Activated gamma-delta T cell treated with anti-CD3 and anti-CD28 coated beads, Interleukin-2, amount 50 U/mL, for 16 hours (primary cell): ENCODE results near the gene VPS13C.

Experiments
- DNase-seq: peaks from one replicate; pipeline ENCODE4 v3.0.0-alpha.2; 2020; ENCODE audit warnings: low read depth

Gene VPS13C

DNA sequence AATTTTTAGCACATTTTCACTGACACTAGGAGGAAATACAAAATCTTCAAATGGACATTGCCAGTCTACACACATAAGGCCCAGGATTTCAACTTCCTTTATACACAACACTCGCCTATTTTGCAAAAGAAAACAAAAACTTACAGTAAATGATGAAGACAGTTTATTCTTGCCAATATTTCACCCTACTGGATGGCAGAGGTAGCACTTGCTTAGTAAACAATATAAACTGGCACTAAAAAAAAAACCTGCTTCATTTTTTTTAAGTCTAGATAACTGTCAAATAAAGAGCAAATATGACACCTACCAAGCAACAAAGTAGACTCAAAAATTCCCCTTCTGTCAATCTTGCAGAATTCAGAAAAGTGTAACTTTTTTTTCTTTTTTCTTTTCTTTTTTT is 204.0 kb downstream of the VPS13C start:
- no peak for DNase-seq

DNA sequence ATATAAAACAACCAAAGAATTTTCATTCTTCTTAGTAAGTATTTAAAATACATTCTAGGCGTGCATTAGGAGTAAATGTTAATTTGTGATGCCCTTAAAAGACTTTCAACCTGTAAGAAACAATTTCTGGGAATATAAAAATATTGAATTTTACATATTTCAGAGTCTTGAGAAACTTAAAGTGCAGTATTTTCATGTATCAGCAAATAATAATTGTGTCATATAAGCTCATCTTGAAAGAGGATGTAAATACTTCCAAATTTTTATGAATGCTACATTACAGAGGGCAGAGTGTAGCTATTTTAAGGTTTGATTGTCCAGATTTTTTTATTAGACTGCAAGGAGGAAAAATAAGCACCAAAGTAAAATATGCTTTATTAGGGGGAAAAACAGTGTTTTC is 207.1 kb downstream of the VPS13C start:
- no peak for DNase-seq

DNA sequence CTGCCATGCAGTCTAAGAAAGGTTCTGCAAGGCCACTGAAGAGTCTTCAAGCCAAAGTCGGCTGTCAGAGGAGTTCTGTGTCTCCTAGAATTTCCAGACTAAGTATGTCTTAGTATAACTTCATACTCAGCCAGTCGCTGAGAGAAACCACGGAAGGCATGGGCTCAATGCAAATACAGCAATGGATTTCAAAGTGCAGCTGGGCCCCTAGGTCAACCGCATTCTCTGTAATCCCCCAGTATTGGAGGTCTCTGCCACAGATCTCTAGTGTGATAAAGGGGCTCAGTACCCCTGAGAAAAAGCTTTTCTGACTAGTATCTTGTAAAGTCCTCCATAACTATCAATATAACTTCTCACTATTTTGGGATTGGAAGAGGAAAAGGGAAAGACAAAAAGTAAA is 208.3 kb downstream of the VPS13C start:
- DNase-seq = no peak

DNA sequence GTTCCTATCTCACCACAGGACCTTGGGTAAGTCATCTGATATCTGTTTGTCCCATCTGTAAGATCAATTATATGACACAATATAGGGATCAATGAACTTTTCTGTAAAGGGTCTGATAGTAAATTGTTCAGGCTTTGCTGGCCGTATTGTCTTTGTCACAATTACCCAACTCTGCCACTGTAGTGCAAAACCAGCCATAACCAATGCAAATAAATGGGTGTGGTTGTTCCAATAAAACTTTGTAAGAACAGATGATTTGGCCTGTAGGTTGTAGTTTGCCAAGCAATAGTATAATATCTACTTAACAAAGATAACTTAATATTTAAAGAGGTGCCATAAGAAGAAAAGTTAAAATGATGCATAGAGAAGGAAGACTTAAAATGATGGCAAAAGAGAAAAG is 210.8 kb downstream of the VPS13C start:
- DNase-seq = no peak

DNA sequence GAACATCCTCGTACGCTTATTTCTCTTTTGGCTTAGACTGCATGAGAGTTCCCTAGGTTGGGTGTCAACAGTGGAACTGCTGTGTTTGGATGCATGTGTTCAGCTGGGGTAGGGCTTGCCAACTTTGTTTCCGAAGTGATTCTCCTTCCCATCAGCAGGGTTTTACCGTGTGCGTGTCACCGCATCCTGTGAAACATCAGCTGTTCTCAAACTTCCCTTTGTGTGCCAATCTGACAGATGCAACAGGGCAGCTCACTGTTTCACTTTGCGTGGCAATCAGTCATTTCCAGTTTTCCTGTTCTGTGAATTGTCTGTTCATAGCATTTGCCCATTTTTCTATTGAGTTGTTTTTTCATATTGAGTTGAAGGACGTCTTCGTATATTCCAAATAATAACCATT is 218.8 kb downstream of the VPS13C start:
- DNase-seq = no peak

DNA sequence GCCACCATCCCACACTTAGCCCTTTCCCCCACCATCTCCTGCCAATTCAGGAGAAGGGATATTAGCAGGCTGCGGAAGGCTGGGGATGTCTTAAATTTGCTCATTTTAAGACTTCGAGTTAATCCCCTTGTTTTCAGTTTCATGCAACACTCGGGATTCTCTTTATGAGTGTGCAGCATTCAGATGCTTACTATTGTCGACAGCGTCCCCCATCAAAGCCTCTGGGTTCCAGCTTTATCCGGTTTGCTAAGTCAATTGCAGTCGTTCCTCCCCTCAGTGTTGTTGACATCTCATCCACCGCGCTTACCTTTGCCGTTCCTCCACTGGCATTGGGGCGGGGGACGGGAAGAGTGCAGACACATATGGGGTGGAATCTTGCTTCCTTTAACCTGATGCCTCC is 220.2 kb downstream of the VPS13C start:
- DNase-seq = no peak

DNA sequence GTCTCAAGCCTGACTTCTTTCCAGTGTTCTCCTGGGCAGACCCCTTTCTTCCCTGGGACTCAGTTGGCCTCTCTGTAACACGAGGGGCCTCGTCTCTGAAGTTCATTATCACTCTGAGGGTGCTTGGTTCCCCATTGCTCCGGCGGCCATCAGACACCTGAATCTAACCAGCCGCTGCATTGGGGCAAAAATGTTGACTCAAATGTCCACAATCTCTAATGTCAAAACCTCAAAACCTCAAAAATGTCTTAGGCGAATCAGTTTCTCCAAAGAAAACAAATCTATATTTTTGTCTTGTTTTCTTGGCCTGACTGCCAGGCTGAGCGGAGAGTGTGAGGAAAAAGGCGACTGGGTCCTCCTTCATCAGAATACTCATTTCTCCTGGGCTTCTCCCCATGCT is 220.7 kb downstream of the VPS13C start:
- DNase-seq = no peak

DNA sequence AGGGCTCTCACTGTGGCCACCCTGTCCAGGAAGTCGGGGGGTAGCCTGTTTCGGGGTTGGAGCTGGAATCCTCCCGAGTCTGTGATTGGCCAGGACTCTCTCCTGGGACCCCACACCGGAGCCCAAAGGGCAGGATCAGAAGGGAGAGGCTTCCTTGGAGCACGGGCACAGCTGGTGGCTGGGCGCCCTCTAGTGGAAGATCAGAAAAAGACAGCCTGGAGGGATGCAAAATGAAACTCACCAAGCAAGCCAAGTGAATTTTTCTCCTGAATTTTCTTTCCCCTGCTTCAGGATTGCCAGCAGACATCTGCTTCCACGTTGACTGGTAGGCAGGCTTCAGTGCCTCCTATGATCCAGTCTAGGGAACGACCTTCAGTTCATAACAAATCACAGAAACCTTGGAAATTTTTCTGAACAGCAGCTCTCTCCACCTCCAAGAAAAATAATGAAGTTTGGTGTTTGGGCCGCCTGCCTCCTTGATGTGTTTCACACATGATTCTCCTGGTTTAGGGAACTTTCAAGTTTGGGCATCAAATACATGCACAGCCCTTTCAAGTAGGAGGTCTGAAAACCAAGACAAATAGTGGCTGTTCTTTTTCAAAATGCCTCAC is 224.6 kb downstream of the VPS13C start:
- DNase-seq = peak; percentile 28

DNA sequence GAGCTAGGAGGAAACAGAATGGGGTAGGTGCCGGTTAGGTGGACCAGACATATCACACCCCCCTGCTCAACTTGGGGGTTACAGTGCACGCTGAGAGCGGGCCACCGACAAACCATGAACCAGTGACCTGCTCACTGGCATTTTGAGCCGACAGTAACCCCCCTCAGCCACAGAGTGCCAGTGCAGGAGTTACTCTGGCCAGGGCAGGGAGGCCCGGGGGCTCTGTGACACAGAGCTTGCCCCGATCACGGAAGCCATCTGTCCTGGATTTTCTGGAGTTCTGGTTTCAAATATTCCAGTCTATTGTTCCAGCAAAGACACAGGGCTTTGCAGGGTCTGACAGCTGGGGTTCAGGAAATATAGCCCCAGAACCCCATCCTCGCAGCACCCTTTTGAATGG is 225.2 kb downstream of the VPS13C start:
- DNase-seq = no peak

DNA sequence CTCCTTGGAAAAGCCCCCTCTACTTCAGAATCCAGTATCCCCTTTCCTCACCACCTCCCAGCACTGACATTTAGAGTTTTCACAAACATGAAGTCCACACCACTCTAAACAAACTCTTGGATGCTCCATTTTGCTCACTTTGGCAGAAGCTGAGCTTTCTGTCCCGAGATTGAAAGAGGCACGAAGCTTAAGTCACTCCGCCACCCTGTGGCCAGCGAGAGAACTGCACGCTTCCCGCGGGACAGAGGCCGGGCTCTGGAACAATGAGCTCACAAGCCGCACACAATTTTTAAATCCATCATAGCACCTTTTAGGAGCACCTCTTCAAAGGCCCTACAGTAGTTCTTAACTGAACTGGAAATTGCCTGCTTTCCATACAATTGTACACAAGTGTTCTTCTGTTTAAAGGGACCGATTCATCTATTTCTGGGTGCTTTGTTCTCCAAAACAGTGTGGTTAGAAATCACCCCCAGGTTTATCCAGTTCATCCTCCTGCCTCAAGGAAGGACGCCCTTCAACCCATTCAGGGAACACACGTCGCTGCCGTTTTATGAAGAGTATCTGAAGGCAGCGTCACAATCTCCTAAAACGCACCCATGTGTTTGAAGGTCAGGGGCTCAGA is 226.1 kb downstream of the VPS13C start:
- DNase-seq = peak; percentile 52

DNA sequence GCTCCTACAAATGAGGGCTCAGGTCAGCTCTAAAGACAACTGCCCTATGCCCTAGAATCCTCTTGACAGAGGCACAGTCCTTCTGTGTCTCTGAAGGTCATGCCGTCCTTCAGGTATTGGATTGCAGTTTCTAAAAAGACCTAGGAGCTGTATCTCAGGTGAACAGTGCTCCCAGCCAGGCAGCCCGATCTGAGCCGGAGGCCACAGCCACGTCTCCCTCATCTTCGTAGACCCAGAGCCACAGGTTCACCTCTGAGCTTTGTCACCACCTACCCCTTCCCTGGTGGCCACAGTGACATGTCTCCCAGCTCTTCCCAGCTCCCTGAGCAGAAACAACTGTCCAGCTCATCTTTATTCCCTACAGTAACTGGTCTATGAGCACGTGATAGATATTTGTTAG is 228.0 kb downstream of the VPS13C start:
- DNase-seq = no peak

DNA sequence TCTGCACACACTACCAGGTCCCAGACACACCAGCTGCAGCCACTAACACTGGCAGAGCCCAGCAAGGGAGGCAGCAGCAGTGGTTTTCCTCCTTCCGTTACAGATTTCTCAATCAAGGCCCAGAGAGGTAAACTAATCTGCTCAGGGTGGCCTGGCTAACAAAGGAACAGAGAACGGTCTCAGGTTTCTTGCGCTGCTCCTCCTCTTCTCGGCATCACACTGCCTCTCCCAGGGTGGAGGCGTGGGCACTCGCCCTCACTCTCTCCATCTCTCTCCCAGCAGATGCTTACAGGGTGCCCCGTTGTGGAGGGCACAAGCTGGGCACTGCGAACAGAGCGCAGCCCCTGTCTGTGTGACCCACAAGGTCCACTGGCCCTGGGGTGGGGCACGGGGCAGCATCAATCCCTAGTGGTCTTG is 228.7 kb downstream of the VPS13C start:
- DNase-seq = no peak

DNA sequence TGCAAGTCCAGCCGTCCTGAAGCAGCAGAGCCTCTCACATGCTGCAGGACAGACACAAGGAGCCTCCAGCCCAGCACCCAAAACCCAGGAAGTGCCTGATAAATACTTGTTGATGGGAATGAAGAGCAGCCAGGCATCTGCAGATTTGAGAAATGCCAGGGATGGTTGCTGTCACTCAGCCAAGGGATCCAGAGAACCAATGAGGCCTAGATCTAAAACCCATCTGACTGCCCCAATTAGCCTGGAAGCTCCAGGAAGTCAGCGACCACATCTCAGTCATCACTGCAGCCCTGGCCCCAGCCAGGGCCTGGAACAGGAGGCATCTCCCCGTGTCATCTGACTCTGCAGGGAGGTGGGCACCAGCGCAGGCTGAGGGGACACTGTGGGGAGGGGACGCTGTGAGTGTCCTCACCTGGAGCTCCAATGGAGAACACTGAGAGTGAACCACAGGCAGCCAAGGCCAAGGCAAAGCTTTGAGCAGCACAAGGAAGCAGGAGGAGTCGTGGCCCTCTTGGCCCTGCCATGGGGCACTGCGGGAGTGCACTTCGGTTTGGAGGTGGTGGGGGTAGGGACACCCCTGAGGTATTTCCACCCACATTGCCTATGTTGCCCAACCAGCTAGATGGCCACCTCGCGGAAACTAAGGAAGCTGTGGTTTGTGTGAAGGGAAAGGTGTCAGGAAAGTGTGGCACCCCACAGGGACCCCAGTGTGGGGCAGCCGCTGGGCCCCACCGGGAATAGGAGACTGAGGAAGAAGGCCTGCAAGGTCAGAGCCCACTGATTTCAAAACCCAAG is 229.5 kb downstream of the VPS13C start:
- no peak for DNase-seq

DNA sequence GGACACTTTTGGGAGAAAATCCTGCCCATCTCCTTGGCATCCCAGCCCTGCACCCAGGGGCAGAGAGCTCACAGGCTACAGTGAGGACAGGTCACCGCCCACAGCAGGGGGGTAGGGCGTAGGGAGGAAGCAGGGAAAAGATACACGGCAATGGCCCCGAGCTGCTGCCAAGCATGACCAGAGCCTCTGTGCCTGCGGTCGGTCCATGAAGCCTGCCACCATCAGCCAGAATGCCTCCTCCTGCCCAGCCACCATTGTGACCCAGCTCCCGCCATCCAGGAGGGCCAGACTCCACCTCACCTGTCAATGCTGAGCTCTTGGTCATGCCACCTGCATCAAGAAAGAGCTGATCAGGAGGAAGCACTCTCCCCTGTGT is 230.7 kb downstream of the VPS13C start:
- DNase-seq = no peak

DNA sequence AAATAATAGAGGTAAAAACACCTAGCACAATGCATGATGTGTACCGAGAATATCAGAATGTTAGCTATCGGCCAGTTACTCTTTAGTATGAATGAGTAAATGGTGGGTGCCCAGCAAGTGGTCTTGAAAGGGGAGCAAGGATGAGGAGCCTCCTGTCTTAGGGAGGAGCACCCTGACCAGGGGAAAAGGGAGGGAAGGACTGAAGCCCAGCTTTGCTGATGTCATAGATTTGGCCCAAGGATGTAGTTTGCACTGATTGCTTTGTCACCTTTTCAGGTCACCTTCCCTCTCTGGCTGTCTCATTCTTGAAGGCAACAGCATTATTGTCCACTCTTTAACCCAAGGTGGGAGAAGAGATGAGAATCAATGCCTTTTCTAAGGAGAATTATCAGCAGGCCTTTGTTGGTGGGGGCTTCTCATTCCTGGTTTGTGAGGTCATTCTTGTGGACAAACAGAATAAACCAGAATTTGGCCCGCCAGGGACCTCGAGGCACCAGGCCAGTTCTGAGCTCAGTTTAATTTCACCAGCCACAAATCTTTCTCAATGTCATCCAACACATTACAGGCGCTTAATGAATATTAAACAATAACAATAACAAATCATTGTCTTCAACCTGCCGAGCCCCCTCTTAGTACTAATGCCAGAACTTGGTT is 231.3 kb downstream of the VPS13C start:
- DNase-seq = no peak

DNA sequence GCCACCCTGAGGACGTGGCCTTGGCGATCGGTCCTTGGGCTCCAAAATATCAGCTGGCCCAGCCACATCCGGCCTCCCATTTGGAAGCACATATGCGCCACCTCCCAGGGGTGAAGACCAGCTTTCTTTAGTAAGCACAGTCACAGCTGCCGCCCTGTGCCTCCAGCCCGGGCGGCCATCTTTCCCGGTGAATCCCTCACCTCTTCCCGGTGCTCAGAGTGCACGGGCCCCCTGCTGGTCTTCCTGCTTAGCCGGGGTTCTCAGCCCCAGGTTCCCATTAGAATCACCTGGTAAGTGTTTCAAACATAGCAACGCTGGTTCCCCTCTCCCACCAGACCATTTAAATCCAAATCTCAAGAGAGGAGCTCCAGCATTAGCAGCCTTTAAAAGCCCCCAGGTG is 232.2 kb downstream of the VPS13C start:
- no peak for DNase-seq

DNA sequence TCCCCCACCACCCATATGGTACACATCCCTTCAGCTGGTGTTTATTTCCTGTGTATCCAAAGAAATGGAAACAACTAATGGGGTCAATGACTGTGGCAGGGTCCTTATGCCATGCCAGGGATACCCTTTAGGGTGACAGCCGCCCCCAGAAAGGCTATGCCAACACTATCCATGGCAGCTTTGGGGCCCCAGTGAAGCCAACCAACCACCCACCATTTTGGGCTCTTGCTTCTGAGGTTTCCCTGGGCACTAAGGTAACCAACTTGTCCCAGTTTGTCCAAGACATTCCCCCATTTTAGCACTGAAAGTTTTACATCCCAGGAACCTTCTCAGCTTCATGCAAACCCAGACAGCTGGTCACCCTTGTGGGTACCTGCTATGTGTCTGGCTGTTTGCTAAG is 233.1 kb downstream of the VPS13C start:
- DNase-seq = no peak

DNA sequence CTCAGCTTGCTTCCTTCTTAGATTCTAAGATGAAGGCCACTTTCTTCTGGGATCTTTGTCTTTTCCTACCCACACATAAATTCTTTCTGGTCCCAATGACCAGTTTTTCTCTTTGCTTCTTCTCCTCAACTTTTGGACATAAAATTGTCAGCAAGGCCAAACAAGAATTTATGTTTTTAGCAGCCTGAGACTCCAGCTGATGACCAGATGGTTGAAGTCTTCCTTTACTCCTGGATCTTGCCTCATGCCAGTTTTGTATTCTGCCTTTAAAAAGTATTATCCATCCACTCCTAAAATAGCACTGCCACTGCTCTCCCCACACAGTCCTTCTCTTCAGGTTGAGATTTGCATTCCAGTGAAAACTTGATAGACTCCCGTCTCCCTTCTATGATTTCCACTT is 236.0 kb downstream of the VPS13C start:
- no peak for DNase-seq

DNA sequence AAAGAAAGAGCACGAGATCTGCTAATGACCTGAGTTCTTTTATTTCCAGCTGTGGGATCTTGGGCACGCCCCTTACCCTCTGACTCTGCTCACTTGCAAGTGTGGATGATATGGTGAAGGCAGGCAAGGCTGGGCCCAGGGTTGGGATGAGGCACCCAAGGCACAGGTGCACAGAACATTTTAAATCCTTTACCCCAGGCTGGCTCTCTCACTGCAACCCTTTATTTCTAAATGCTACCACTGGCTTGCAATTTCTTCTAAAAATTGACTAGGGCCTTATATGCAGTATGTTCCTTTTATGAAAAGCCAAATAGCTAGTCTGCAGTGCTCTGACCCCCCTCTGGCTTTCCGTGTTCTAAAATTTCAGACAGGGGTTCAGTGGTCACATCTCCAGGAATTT is 237.7 kb downstream of the VPS13C start:
- DNase-seq = no peak

DNA sequence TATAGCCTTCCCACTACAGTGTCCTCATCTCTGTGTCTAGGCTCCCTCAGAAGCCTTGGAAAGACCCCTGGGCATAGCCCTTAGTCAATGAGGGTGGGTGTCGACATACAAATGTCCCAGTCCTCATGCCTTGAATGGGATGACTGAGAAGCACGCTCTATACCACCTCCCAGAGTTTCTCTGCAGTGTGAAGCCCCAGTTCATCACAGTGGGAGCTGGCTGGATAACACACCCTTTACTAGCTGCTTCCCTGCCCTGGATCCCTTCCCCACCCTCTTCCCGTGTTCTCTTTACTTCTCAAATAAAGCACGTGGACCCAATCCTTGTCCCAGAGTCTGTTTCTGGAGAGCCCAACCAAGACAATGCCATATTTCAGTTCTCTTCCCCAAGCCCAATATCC is 239.3 kb downstream of the VPS13C start:
- no peak for DNase-seq

DNA sequence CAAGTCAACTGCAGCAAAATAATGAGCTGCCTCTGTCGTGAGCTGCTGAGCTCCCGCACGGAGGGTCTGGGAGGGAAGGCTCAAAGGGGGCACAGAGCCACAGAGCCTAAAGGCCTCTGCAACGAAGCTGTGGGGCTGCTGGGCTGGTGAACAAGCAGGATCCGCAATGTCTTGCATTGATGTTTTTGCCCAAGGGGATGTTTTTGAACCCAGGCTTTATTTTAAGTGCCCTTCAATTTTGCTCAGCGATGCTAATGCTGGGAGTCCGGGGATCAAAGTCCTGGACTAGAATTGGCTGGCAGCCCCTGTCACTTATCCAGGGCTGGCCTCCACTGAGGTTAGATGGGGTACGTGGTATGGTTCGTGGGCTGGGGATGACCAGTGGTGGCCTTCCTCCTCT is 240.0 kb downstream of the VPS13C start:
- DNase-seq = no peak

DNA sequence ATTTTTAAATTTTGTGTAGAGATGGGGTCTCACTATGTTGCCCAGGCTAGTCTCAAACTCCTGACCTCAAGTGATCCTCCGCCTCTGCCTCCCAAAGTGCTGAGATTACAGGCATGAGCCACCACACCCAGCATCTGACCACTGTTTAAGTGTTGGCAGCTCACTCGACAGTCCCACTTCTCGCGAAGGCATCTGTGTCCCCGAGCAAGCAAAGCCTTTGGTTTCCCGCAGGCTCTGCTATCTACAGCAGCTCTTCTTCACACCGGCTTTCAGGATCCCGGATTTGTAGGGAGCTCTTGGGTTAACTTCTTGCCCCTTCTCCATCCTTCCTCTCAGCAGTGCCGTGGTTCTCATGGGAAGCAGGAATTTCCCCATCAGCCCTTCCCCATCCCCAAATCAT is 240.9 kb downstream of the VPS13C start:
- DNase-seq = no peak

DNA sequence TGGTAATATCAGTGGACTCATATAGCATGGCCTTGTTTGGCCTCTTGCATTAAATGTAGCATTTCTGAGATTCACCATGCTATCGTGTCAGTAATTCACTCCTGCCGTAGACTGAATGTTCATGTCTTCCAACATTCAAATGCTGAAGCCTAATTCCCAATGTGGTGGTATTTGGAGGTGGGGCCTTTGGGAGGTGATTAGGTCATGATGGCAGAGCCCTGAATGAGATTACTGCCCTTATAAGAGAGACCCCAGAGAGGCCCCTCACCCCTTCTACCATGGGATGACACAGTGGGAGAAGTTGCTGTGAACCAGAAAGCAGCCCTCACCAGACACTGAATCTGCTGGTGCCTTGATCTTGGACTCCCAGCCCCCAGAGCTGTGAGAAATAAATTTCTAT is 241.4 kb downstream of the VPS13C start:
- no peak for DNase-seq
